ENCODE results near the gene SEZ6L2.
"Not testable (repeated sequence)": the region's sequence is repeated elsewhere in the genome, so short reads cannot be mapped to it uniquely, and the experiment has no call there.

The SEZ6L2 gene

GRCh38 chr16:29881050-29881449 is 18.3 kb downstream of the SEZ6L2 start:
- DNase-seq, result no peak

- no peak for DNase-seq
These were observed 21.2 kb downstream of the SEZ6L2 start for GRCh38 chr16:29878172-29878571.

- no peak for DNase-seq
These were observed 21.9 kb downstream of the SEZ6L2 start for GRCh38 chr16:29877266-29877961.

- no peak for DNase-seq
These were observed 22.6 kb downstream of the SEZ6L2 start for GRCh38 chr16:29876594-29877249.

GRCh38 chr16:29876217-29876593 is 23.1 kb downstream of the SEZ6L2 start:
- DNase-seq, result no peak

GRCh38 chr16:29875206-29875605 is 24.1 kb downstream of the SEZ6L2 start:
- DNase-seq, result no peak

GRCh38 chr16:29873319-29873718 is 26.0 kb downstream of the SEZ6L2 start:
- DNase-seq, result no peak

GRCh38 chr16:29871822-29872546 is 27.4 kb downstream of the SEZ6L2 start:
- no peak for DNase-seq

GRCh38 chr16:29869067-29869466 is 30.3 kb downstream of the SEZ6L2 start:
- not testable (repeated sequence) for DNase-seq

GRCh38 chr16:29868396-29869009 is 30.8 kb downstream of the SEZ6L2 start:
- no peak for DNase-seq

GRCh38 chr16:29864205-29864604 is 35.1 kb downstream of the SEZ6L2 start:
- no peak for DNase-seq

GRCh38 chr16:29863669-29863984 is 35.7 kb downstream of the SEZ6L2 start:
- DNase-seq, result no peak

GRCh38 chr16:29862884-29863668 is 36.3 kb downstream of the SEZ6L2 start, which contains the start of gene CDIPT:
TSS of gene CDIPT (minus strand) at chr16:29863226. CDS start at chr16:29862857, 369 bp downstream.
- DNase-seq, result peak; percentile 90 to 92

GRCh38 chr16:29862383-29862883 is 36.9 kb downstream of the SEZ6L2 start:
- no peak for DNase-seq

GRCh38 chr16:29860218-29860617 is 39.1 kb downstream of the SEZ6L2 start:
- DNase-seq, result no peak

- DNase-seq, result no peak
These were observed 40.4 kb downstream of the SEZ6L2 start for GRCh38 chr16:29858974-29859373.

- no peak for DNase-seq
These were observed 41.1 kb downstream of the SEZ6L2 start for GRCh38 chr16:29858149-29858849.

- no peak for DNase-seq
These were observed 42.1 kb downstream of the SEZ6L2 start for GRCh38 chr16:29857133-29857760.

GRCh38 chr16:29854520-29855100 is 44.7 kb downstream of the SEZ6L2 start:
- no peak for DNase-seq

GRCh38 chr16:29852654-29853053 is 46.7 kb downstream of the SEZ6L2 start:
- no peak for DNase-seq

- no peak for DNase-seq
These were observed 48.4 kb downstream of the SEZ6L2 start for GRCh38 chr16:29850998-29851397.
